Panc1 (cell line): Measurements from ENCODE around the gene VSX1.

Source experiments
- CTCF ChIP-seq: fragments of 450-650 bp; IDR thresholded peaks from 2 replicates; pipeline ENCODE4 v1.5.1; 2017; ENCODE audit warnings: mild to moderate bottlenecking
- POLR2AphosphoS5 ChIP-seq: IDR thresholded peaks from 2 replicates; pipeline ENCODE4 v1.6.1; 2012; ENCODE audit warnings: mild to moderate bottlenecking, low read depth, low read length, moderate library complexity
- SIN3A ChIP-seq: IDR thresholded peaks from 2 replicates; pipeline ENCODE4 v1.6.1; 2012; ENCODE audit warnings: low read depth, mild to moderate bottlenecking, low read length, moderate library complexity, borderline replicate concordance; ENCODE audit not compliant: insufficient read depth
- TCF7L2 ChIP-seq: IDR thresholded peaks from 2 replicates; pipeline ENCODE4 v1.6.1; 2011; ENCODE audit warnings: mild to moderate bottlenecking, low read depth, low read length, inconsistent platforms
- TF ChIP-seq, protein P1 (sequence below), 2 experiments: IDR thresholded peaks; 2 replicates each; pipeline ENCODE4 v1.6.1; 2011 to 2012; ENCODE audit warnings: low read depth in 2 of 2, control low read depth in 1 of 2, low read length in 1 of 2, mild to moderate bottlenecking in 1 of 2, moderate library complexity in 1 of 2; ENCODE audit not compliant: insufficient read depth in 1 of 2

DNA sequence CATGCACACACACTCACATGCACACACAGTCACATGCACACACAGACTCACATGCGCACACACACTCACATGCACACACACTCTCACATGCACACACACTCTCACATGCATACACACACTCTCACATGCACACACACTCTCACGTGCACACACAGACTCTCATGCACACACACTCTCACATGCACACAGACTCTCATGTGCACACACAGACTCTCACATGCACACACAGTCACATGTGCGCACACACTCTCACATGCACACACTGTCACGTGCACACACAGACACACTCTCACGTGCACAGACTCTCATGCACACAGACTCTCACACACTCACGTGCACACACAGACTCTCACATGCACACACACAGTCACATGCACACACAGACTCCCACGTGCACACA, 36.6 kb upstream of the VSX1 start:
- no peak for TF ChIP-seq CTCF
- TF ChIP-seq SIN3A: no peak
- TF ChIP-seq, protein P1, sequence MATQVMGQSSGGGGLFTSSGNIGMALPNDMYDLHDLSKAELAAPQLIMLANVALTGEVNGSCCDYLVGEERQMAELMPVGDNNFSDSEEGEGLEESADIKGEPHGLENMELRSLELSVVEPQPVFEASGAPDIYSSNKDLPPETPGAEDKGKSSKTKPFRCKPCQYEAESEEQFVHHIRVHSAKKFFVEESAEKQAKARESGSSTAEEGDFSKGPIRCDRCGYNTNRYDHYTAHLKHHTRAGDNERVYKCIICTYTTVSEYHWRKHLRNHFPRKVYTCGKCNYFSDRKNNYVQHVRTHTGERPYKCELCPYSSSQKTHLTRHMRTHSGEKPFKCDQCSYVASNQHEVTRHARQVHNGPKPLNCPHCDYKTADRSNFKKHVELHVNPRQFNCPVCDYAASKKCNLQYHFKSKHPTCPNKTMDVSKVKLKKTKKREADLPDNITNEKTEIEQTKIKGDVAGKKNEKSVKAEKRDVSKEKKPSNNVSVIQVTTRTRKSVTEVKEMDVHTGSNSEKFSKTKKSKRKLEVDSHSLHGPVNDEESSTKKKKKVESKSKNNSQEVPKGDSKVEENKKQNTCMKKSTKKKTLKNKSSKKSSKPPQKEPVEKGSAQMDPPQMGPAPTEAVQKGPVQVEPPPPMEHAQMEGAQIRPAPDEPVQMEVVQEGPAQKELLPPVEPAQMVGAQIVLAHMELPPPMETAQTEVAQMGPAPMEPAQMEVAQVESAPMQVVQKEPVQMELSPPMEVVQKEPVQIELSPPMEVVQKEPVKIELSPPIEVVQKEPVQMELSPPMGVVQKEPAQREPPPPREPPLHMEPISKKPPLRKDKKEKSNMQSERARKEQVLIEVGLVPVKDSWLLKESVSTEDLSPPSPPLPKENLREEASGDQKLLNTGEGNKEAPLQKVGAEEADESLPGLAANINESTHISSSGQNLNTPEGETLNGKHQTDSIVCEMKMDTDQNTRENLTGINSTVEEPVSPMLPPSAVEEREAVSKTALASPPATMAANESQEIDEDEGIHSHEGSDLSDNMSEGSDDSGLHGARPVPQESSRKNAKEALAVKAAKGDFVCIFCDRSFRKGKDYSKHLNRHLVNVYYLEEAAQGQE (IDR thresholded peaks at IDR 0.05; ENCODE audit: insufficient read depth in 1 of 2, low read depth in 2 of 2, low read length in 1 of 2): no peak
- no peak for TF ChIP-seq TCF7L2
- no peak for TF ChIP-seq POLR2AphosphoS5
